ENCODE results near the gene LRR1. TPM values are rescaled to one million over a fixed set of nuclear protein-coding genes. Genes with fewer than 3 reads are reported as not detected.
A peak's percentile ranks its signal among the peaks of the same experiment; 100 is the strongest.

Gene LRR1
- total RNA-seq, 1 experiment from 2014 or later = 19.0 TPM

DNA sequence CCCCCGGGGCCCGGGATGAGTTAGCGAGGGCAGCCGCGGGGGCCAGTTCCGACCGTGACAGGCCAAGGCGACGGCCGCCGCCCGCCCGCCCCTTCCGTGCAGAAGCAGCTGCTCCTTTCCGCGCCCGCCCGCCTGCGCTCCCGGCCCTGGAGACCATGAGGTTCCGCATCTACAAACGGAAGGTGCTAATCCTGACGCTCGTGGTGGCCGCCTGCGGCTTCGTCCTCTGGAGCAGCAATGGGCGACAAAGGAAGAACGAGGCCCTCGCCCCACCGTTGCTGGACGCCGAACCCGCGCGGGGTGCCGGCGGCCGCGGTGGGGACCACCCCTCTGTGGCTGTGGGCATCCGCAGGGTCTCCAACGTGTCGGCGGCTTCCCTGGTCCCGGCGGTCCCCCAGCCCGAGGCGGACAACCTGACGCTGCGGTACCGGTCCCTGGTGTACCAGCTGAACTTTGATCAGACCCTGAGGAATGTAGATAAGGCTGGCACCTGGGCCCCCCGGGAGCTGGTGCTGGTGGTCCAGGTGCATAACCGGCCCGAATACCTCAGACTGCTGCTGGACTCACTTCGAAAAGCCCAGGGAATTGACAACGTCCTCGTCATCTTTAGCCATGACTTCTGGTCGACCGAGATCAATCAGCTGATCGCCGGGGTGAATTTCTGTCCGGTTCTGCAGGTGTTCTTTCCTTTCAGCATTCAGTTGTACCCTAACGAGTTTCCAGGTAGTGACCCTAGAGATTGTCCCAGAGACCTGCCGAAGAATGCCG, 22.6 kb downstream of the LRR1 start:
- peaks cover 27% of the 10 kb centered on the region for H3K36me3 ChIP-seq (ENCODE audit: low read depth)
- BruUV-seq (replicated peaks) = no TSS peak
- H3F3A ChIP-seq (ENCODE audit: insufficient read depth, low read depth) = peaks cover 47% of the 10 kb centered on the region
- peaks cover 64% of the 10 kb centered on the region for H3K4me1 ChIP-seq (replicated peaks; ENCODE audit: insufficient read depth)
- no peaks in the 10 kb centered on the region for H3K27me3 ChIP-seq (ENCODE audit: insufficient read depth, low read depth)
- no peaks in the 10 kb centered on the region for H3K9me2 ChIP-seq (ENCODE audit: insufficient read depth)
- peak in 1 of 2 experiments; percentile 46 for DNase-seq
- peak overlapping the region; percentile 96; the same call in 1 of the 2 replicates for H3K27ac ChIP-seq
- H3K79me2 ChIP-seq (ENCODE audit: low read depth) = peaks cover 81% of the 10 kb centered on the region
- H3K4me3 ChIP-seq = peak overlapping the region; percentile 100
- POLR2A ChIA-PET (ENCODE audit: unreplicated experiment) = interaction anchor here (0.6 kb wide), 1 partner anchor 9 kb away, joined by 3 read pairs; no protein-coding TSS in a partner anchor
- no peaks in the 10 kb centered on the region for H3K9me3 ChIP-seq (ENCODE audit: insufficient read depth, low read depth)
- H2AFZ ChIP-seq = peak overlapping the region; percentile 88
- CTCF ChIA-PET = interaction anchor here (0.5 to 2.0 kb wide), 5 partner anchors 13 to 308 kb away, joined by 3 to 10 read pairs (median 6); no protein-coding TSS in a partner anchor
- peaks cover 44% of the 10 kb centered on the region for H4K20me1 ChIP-seq (ENCODE audit: insufficient read depth)
- intact Hi-C loops (cut with micrococcal nuclease; ENCODE audit: unreplicated experiment) = loop anchor here (5.0 kb wide), 1 partner anchor 34 kb away; the partner anchor contains the start of gene RPS29
- TF ChIP-seq, protein P1, sequence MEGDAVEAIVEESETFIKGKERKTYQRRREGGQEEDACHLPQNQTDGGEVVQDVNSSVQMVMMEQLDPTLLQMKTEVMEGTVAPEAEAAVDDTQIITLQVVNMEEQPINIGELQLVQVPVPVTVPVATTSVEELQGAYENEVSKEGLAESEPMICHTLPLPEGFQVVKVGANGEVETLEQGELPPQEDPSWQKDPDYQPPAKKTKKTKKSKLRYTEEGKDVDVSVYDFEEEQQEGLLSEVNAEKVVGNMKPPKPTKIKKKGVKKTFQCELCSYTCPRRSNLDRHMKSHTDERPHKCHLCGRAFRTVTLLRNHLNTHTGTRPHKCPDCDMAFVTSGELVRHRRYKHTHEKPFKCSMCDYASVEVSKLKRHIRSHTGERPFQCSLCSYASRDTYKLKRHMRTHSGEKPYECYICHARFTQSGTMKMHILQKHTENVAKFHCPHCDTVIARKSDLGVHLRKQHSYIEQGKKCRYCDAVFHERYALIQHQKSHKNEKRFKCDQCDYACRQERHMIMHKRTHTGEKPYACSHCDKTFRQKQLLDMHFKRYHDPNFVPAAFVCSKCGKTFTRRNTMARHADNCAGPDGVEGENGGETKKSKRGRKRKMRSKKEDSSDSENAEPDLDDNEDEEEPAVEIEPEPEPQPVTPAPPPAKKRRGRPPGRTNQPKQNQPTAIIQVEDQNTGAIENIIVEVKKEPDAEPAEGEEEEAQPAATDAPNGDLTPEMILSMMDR (conservative IDR thresholded peaks at IDR 0.05) = no peak
- TF ChIP-seq EZH2 (IDR thresholded peaks at IDR 0.05; ENCODE audit: low read depth) = no peak
- peak overlapping the region; percentile 98 for H3K4me2 ChIP-seq

DNA sequence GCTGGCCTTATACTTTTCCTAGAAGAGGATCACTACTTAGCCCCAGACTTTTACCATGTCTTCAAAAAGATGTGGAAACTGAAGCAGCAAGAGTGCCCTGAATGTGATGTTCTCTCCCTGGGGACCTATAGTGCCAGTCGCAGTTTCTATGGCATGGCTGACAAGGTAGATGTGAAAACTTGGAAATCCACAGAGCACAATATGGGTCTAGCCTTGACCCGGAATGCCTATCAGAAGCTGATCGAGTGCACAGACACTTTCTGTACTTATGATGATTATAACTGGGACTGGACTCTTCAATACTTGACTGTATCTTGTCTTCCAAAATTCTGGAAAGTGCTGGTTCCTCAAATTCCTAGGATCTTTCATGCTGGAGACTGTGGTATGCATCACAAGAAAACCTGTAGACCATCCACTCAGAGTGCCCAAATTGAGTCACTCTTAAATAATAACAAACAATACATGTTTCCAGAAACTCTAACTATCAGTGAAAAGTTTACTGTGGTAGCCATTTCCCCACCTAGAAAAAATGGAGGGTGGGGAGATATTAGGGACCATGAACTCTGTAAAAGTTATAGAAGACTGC, 23.4 kb downstream of the LRR1 start:
- CTCF ChIA-PET = interaction anchor here (0.6 kb wide), 1 partner anchor 307 kb away, joined by 6 read pairs; no protein-coding TSS in a partner anchor
- Histone ChIP-seq H3K9me2 (ENCODE audit: insufficient read depth) (no peaks in the 10 kb centered on the region), H3K27me3 (ENCODE audit: insufficient read depth, low read depth) (no peaks in the 10 kb centered on the region), H3K9me3 (ENCODE audit: insufficient read depth, low read depth) (no peaks in the 10 kb centered on the region), H4K20me1 (ENCODE audit: insufficient read depth) (peaks cover 41% of the 10 kb centered on the region), H3K4me1 (replicated peaks; ENCODE audit: insufficient read depth) (peaks cover 62% of the 10 kb centered on the region), H2AFZ (no peak overlapping the region; the same call in 1 of the 2 replicates), H3K4me2 (peak overlapping the region; percentile 98), H3K36me3 (ENCODE audit: low read depth) (peaks cover 28% of the 10 kb centered on the region), H3K79me2 (ENCODE audit: low read depth) (peaks cover 87% of the 10 kb centered on the region), H3K4me3 (peak overlapping the region; percentile 100), H3F3A (ENCODE audit: insufficient read depth, low read depth) (peaks cover 44% of the 10 kb centered on the region), H3K27ac (no peak overlapping the region)
- TF ChIP-seq EZH2 (IDR thresholded peaks at IDR 0.05; ENCODE audit: low read depth) = no peak
- TF ChIP-seq, protein P1 (conservative IDR thresholded peaks at IDR 0.05) = no peak
- no peak for DNase-seq
- no TSS peak for BruUV-seq (replicated peaks)
- intact Hi-C loops (cut with micrococcal nuclease; ENCODE audit: unreplicated experiment) = loop anchor here (5.0 kb wide), 1 partner anchor 35 kb away; the partner anchor contains the start of gene RPS29
- POLR2A ChIA-PET (ENCODE audit: unreplicated experiment) = interaction anchor here (0.7 kb wide), 1 partner anchor 775 kb away, joined by 3 read pairs; the partner anchor contains the start of gene CDKL1

DNA sequence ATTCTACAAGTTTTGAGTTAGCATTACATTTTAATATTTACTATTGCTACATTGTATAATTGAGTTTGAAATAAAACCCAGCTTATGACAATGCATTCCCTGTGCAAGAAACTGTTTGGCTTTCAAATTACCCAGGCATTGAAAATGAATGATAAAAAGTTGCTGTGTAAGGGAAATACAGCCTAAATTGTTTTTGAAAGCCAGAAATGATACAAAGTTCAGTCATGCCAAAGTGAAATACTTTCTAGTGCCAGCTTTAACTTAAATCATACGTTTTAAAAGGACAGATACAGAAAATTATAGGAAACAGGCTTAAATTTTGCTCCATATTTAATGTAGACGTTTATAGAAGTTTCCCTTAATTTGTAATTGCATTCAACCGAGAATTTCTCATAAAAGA, 24.6 kb downstream of the LRR1 start:
- Histone ChIP-seq H3K27me3 (ENCODE audit: insufficient read depth, low read depth) (no peaks in the 10 kb centered on the region), H3K4me3 (peak overlapping the region; percentile 100; the same call in 1 of the 2 replicates), H3F3A (ENCODE audit: insufficient read depth, low read depth) (peaks cover 31% of the 10 kb centered on the region), H3K9me3 (ENCODE audit: insufficient read depth, low read depth) (no peaks in the 10 kb centered on the region), H3K4me1 (replicated peaks; ENCODE audit: insufficient read depth) (peaks cover 50% of the 10 kb centered on the region), H3K79me2 (ENCODE audit: low read depth) (peaks cover 87% of the 10 kb centered on the region), H3K4me2 (peak overlapping the region; percentile 98), H3K36me3 (ENCODE audit: low read depth) (peaks cover 20% of the 10 kb centered on the region), H3K9me2 (ENCODE audit: insufficient read depth) (no peaks in the 10 kb centered on the region), H3K27ac (peak overlapping the region; percentile 75; the same call in 1 of the 2 replicates), H4K20me1 (ENCODE audit: insufficient read depth) (peaks cover 38% of the 10 kb centered on the region), H2AFZ (no peak overlapping the region)
- DNase-seq = no peak
- ChIA-PET CTCF (interaction anchor here (0.6 to 1.2 kb wide), 2 partner anchors 215 to 230 kb away, joined by 4 to 5 read pairs; no protein-coding TSS in a partner anchor), POLR2A (ENCODE audit: unreplicated experiment) (interaction anchor here (0.5 kb wide), 1 partner anchor 37 kb away, joined by 4 read pairs; the partner anchor contains the start of gene RPS29)
- TF ChIP-seq, protein P1 (conservative IDR thresholded peaks at IDR 0.05) = no peak
- no peak for TF ChIP-seq EZH2 (IDR thresholded peaks at IDR 0.05; ENCODE audit: low read depth)
- no TSS peak for BruUV-seq (replicated peaks)
- intact Hi-C loops (cut with micrococcal nuclease; ENCODE audit: unreplicated experiment) = loop anchor here (5.0 kb wide), 1 partner anchor 36 kb away; the partner anchor contains the start of gene RPS29

Measured in PC-9 (cell line).